DND-41 (cell line): ENCODE measurements around the gene TMOD4.

Experiments used
- EZH2 ChIP-seq: IDR thresholded peaks from 3 replicates; pipeline ENCODE4 v1.6.1; 2012; ENCODE audit warnings: borderline replicate concordance, low read depth, mild to moderate bottlenecking, moderate library complexity, low read length, inconsistent platforms; ENCODE audit not compliant: severe bottlenecking
- TF ChIP-seq, protein P1 (sequence below): IDR thresholded peaks from 2 replicates; pipeline ENCODE4 v1.5.1; 2012; ENCODE audit warnings: borderline replicate concordance, low read length, moderate library complexity, mild to moderate bottlenecking; ENCODE audit not compliant: poor library complexity, severe bottlenecking; ENCODE audit errors: extremely low read depth

- TF ChIP-seq, protein P1, sequence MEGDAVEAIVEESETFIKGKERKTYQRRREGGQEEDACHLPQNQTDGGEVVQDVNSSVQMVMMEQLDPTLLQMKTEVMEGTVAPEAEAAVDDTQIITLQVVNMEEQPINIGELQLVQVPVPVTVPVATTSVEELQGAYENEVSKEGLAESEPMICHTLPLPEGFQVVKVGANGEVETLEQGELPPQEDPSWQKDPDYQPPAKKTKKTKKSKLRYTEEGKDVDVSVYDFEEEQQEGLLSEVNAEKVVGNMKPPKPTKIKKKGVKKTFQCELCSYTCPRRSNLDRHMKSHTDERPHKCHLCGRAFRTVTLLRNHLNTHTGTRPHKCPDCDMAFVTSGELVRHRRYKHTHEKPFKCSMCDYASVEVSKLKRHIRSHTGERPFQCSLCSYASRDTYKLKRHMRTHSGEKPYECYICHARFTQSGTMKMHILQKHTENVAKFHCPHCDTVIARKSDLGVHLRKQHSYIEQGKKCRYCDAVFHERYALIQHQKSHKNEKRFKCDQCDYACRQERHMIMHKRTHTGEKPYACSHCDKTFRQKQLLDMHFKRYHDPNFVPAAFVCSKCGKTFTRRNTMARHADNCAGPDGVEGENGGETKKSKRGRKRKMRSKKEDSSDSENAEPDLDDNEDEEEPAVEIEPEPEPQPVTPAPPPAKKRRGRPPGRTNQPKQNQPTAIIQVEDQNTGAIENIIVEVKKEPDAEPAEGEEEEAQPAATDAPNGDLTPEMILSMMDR = no peak
- TF ChIP-seq EZH2 = no peak
Observed at GRCh38 chr1:151131701-151132334, 44.0 kb downstream of the TMOD4 start.
